ENCODE measurements around the gene SAT2.

DNA sequence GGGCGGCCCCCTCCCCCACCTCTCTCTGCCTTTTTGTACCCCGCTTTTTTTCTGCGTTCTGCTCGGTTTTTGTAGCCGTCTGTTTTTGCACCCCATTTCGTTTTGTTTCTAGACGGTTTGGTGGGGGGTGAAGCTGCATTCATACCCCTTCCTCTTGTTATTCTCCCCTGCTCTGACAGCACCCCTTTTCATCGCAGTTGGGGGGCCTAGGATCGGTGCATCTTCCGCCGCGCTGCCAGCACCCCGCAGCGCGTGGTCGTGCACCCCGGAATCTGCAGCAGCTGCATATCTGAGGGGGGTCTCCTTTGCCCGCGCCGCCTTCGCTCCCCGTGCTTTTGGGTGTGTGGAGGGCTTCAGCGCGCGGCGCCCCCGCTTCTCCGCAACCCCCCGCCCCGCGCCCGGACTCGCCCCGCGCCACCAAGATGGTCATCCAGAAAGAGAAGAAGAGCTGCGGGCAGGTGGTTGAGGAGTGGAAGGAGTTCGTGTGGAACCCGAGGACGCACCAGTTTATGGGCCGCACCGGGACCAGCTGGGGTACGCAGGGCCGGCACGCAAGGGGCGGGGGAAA, 23.6 kb upstream of the SAT2 start:
- TF ChIP-seq, protein P1, sequence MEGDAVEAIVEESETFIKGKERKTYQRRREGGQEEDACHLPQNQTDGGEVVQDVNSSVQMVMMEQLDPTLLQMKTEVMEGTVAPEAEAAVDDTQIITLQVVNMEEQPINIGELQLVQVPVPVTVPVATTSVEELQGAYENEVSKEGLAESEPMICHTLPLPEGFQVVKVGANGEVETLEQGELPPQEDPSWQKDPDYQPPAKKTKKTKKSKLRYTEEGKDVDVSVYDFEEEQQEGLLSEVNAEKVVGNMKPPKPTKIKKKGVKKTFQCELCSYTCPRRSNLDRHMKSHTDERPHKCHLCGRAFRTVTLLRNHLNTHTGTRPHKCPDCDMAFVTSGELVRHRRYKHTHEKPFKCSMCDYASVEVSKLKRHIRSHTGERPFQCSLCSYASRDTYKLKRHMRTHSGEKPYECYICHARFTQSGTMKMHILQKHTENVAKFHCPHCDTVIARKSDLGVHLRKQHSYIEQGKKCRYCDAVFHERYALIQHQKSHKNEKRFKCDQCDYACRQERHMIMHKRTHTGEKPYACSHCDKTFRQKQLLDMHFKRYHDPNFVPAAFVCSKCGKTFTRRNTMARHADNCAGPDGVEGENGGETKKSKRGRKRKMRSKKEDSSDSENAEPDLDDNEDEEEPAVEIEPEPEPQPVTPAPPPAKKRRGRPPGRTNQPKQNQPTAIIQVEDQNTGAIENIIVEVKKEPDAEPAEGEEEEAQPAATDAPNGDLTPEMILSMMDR (IDR thresholded peaks at IDR 0.05): no peak
- no peak for TF ChIP-seq POLR2A (IDR thresholded peaks at IDR 0.05)
